ENCODE measurements around the gene CDH23. TPM values are rescaled to one million over a fixed set of nuclear protein-coding genes. Genes with fewer than 3 reads are reported as not detected.

The CDH23 gene
- total and polyA plus RNA-seq, 2 of the 8 experiments (the other 6 are each of a cell fraction or from before 2014, with no cell fraction given), result 1.9 to 4.9 TPM

GRCh38 chr10:71812913-71813590 is 416.3 kb downstream of the CDH23 start (continued):
- TF ChIP-seq RBBP5 (IDR thresholded peaks at IDR 0.05; ENCODE audit: borderline replicate concordance, low read depth, low read length), result no peak
